ENCODE data around the gene FGD3.
A peak's percentile ranks its signal among the peaks of the same experiment; 100 is the strongest.
"Not testable (repeated sequence)": the region's sequence is repeated elsewhere in the genome, so short reads cannot be mapped to it uniquely, and the experiment has no call there.

The FGD3 gene

GRCh38 chr9:92947268-92948037 is at the start of gene FGD3:
TSS of gene FGD3 (plus strand) at chr9:92947523. CDS start at chr9:92976257, 28,734 bp downstream.
- DNase-seq = peak; percentile 42

DNA sequence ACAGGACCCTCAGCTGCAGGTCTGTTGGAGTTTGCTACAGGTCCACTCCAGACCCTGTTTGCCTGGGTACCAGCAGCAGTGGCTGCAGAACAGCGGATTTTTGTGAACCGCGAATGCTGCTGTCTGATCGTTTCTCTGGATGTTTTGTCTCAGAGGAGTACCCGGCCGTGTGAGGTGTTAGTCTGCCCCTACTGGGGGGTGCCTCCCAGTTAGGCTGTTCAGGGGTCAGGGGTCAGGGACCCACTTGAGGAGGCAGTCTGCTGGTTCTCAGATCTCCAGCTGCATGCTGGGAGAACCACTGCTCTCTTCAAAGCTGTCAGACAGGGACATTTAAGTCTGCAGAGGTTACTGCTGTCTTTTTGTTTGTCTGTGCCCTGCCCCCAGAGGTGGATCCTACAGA is 42.2 kb upstream of the FGD3 start:
- not testable (repeated sequence) for DNase-seq

DNA sequence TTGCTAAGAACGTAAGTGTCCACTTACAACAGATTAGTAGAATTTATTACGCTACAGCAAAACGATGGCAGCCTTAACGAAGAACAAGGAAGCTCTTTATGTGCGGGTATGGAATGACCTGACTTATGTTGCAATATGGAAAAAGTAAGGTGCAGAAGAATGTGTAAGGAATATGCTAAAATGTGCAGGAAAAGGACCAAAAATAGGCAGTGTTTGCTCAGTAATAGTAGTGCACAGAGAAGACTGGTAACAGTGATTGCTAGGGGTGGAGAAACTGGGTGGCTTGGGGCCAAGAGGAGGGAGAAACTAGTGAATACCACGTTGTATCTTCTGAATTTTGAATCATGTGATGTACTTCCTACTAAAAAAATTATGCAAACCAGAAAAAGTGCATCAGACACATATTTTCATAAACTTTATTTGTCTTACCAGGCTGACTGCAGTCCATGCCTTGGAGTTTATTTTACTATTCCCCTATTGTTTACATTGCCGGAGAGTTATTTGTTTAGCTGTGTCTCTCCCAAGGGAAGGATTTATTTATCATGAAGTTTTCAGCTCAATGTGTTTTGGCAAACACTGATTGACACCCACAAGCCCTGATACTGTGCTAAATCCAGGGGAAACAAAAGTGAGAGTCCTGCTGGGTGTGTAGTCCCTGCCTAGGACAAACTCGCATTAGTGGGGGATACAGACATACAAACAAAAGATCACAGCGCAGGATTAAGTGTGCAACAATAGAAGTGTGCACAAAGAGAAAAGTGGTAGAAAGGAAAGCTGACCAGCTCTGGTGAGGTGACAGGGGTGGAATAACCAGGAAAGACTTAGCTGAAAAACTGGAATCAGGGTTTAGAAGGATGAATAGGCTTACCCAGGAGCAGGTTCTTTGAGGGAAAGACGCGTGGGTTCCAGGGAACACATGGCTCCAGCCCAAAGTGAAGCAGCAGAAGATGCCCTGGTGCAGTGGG is 35.5 kb upstream of the FGD3 start:
- no peak for DNase-seq

GRCh38 chr9:92917176-92917800 is 30.0 kb upstream of the FGD3 start:
- no peak for DNase-seq

DNA sequence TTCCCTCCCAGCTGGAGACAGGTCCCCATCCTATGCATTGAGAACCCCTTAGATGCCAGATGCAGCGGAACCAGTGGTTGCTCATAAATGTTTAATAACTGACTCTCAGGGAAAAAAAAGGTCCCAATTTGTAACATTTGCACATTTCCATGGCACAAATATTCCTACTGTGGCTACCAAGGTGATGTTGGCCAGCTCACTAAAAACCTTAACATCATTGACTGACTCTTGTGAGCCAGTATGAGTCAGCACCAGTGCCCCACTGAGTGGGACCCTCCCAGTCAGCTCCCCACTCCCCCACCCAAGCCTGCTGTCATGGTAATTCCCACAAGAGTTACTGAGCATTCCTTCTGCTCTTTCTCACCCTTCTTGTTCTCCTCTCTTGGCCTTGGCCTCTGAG is 26.9 kb upstream of the FGD3 start:
- DNase-seq = no peak

- no peak for DNase-seq
These were observed 15.7 kb upstream of the FGD3 start for GRCh38 chr9:92931606-92932005.

DNA sequence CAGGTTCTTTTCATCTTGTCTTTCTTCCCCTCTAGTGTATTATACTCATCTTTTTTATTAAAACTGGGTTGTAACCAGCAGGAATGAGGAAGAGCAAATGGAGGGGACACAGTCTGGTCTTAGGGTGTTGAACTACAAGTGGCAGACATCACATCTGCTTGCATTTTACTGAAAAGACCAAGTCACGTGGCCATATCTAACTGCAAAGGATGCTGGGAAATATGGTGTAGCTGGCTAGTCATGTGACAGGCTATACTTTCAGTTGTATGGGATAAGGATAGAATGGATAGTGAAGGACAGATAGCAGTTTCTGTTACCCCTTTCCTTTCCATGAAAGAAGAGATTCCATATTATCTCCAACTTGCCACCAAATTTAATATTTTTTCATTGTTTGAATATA is 13.0 kb upstream of the FGD3 start:
- no peak for DNase-seq

GRCh38 chr9:92938025-92938424 is 9.3 kb upstream of the FGD3 start:
- DNase-seq = no peak

GRCh38 chr9:92941861-92942260 is 5.5 kb upstream of the FGD3 start:
- DNase-seq = no peak

DNA sequence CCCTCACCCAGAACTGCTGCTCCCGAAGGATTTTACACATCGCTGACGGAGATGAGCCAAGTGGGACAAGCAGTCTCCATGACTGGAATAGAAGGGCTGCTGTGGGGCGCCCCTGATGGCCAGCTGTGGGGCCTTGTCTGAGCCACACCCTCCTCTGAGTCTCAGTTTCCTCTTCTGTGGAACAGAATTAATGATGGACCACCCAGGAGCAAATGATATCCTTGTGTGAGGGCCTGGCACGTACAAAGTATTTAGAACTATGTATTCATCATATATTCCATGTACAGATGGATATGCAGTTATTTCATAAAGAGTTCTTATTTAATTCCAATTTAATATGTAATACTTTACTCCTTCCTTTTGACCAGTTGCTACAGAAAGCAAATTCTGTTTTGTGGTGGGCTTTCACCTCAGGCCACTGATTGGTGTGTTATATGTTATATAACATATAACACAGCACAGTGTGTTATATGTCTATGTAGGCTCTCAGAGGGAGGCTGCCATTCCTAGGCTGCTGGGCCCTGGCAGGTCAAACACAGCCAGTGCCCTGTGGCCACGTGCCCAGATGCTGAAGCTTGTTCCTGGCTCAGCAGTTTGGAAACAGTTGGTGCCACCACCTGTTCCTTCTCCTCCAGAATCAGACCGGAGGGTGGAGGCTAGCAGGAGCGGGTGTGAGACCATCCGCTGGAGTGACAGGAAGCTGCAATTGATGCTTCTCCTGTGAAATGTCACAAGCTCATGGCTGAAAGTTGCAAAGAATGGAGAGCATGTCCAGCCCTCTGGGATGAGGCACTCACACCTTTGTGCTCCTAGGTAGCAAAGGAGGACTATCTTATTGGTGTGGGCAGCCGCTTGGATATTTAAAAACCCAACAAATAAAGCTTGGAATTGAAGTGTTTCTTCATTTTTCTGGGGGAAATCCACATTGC is 4.4 kb upstream of the FGD3 start:
- no peak for DNase-seq

- no peak for DNase-seq
These were observed 2.4 kb upstream of the FGD3 start for GRCh38 chr9:92944921-92945320.

DNA sequence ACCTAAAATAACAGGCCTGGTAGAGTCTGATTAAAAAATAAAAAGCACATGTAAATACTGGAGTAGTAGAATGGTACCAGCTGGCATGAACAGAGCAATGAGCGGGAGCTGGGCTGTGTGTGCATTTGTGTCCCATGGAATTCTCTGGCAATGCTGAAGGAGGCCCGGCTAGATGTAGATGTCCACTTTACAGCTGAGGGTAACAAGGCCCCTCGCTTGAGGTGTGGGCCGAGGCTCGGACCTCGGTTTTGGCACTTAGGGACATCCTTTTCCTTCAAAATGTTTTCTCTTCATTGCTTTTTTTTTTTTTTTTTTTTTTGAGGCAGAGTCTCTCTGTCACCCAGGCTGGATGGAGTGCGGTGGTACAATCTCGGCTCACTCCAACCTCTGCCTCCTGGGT is 1.5 kb upstream of the FGD3 start:
- DNase-seq = no peak

DNA sequence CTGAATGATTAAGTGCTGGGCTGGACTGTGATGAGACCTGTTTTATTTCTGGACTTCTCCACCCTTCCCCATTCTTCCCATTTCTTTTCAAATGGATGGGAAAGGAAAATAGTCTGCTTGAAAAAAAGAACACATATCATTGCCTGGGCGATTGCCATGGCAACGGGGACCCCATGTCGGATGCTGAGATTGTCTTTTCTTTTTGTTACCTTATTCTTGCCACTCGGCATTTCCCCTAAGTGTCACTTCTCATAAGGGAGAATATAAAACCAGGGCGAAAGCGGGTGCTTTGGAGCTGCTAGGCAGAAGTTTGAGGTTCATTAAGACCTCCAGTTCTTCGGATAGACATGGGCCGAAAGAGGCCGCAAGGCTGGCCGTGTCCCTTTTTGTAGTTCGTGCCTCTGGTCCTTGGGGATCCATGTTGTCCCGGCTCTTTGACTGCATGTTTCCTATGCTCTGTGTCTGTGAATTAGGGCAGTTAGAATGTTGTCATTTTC is 763 bp downstream of the FGD3 start:
- no peak for DNase-seq

- no peak for DNase-seq
These were observed 1.3 kb downstream of the FGD3 start for GRCh38 chr9:92948632-92949031.

DNA sequence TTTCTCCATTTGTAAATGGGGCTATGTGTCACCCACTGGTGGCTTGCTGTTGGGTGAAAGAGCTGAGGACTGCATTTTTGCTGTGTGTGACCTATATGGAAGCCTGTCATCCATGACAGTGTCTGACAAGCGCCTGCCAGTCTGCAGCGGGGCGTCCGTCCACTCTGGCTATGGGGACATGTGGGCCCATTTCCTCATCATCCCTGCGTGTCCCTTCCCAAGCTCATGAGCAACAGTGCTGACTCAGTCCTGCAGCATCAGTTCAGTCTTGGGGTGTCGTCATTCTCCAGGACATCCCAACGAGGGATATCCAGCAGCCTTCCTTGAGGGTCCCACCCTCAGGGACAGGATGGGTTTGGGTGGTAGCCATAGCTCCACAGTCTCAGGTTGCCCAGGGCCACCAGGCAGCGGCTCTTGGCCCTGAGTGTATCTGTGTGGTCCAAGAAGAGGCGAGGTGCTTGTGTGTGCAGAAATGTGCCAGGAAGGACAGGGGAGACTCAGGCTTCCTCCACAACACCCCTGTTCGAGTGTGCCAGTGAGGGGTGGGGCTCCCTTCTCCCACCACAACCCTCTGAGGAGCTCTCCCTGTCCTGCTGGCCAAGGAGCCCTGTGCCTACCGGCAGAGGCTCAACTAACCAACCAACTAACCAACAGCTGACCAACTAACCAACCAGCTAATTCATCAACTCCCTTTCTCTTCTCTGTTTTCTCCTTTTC is 2.1 kb downstream of the FGD3 start:
- DNase-seq = no peak

- no peak for DNase-seq
These were observed 3.1 kb downstream of the FGD3 start for GRCh38 chr9:92950359-92950955.

DNA sequence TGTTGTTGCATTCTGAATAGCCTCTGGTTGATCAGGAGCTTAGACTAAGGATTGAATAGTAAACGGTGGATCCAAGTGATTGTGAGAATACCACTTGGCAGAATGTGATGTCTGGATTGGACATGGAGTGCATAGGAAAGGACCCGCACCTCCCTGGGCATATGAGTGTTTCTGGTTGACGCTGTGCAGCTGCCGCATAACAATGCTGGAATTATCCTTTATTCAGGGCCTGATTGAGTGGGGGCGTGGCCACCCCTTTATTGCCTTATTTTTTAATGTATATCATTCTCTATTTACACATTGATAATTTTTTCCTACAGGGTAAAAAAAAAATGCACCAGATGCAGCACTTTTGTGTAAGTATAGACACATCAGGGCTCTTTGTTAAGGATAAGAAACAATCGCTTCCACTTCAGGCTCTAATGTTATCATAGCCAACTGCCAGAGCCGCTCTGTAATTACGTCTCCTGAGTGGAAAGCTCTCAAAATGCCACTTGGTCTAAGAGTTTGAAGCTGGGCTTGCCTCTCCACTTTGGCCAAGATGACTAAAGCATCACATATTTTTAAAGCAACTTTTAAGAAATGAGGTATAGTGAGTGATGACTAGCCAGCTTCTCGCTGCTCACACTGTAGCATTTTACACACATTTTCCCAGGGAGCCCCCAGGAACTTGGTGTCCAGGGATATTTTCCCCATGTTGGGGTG is 5.7 kb downstream of the FGD3 start:
- no peak for DNase-seq

- peak; percentile 87 for DNase-seq
These were observed 6.9 kb downstream of the FGD3 start for GRCh38 chr9:92954049-92954861.

- DNase-seq = no peak
These were observed 7.6 kb downstream of the FGD3 start for GRCh38 chr9:92954886-92955285.
